Fibroblast of lung (primary cell): Measurements from ENCODE around the gene USP14. TPM values are rescaled to one million over a fixed set of nuclear protein-coding genes. Genes with fewer than 3 reads are reported as not detected.

ENCODE experiments used
- DNase-seq, 2 donors: peaks; one replicate each; pipeline versions ENCODE4 v3.0.0 to v3.0.0-alpha.2; 2010; ENCODE audit warnings: low read depth in 2 of 2
- H2AFZ ChIP-seq: 2 replicates; pipeline ENCODE4 v1.5.1; 2012; ENCODE audit warnings: low read length, control low read depth, inconsistent platforms
- H3K27ac ChIP-seq: 2 replicates; pipeline ENCODE4 v1.5.1; 2011; ENCODE audit warnings: low read length, control low read depth; ENCODE audit not compliant: insufficient read depth
- H3K27me3 ChIP-seq: 2 replicates; pipeline ENCODE4 v1.5.1; 2011; ENCODE audit warnings: mild to moderate bottlenecking, low read length; ENCODE audit not compliant: control insufficient read depth, insufficient read depth
- H3K36me3 ChIP-seq: 2 replicates; pipeline ENCODE4 v1.5.1; 2011; ENCODE audit warnings: low read length; ENCODE audit not compliant: control insufficient read depth, insufficient read depth
- H3K4me1 ChIP-seq: 2 replicates; pipeline ENCODE4 v1.5.1; 2011; ENCODE audit warnings: low read length; ENCODE audit not compliant: control insufficient read depth, insufficient read depth; ENCODE audit errors: extremely low read depth
- H3K4me2 ChIP-seq: 2 replicates; pipeline ENCODE4 v1.5.1; 2011; ENCODE audit warnings: low read length, control low read depth; ENCODE audit not compliant: insufficient read depth; ENCODE audit errors: extremely low read depth
- H3K4me3 ChIP-seq, 4 experiments: fragments of 200-600 bp in 1 of 4; sonication (generic) in 1 of 4; replicated peaks in 1 of 4; 2 replicates each; pipeline ENCODE4 v1.5.1; 2011 to 2016; ENCODE audit warnings: low read length in 4 of 4, low read depth in 3 of 4, mild to moderate bottlenecking in 3 of 4, control low read depth in 2 of 4, inconsistent platforms in 1 of 4, mixed read lengths in 1 of 4; ENCODE audit not compliant: insufficient read depth in 1 of 4; ENCODE audit errors: control extremely low read depth in 1 of 4
- H3K79me2 ChIP-seq: 2 replicates; pipeline ENCODE4 v1.5.1; 2012; ENCODE audit warnings: mild to moderate bottlenecking, low read length, inconsistent platforms; ENCODE audit not compliant: control insufficient read depth, insufficient read depth
- H3K9ac ChIP-seq: 2 replicates; pipeline ENCODE4 v1.5.1; 2011; ENCODE audit warnings: mild to moderate bottlenecking, low read length, control low read depth; ENCODE audit not compliant: insufficient read depth
- H3K9me3 ChIP-seq: 2 replicates; pipeline ENCODE4 v1.5.1; 2012; ENCODE audit warnings: low read depth, low read length; ENCODE audit not compliant: control insufficient read depth, insufficient read depth
- H4K20me1 ChIP-seq: 2 replicates; pipeline ENCODE4 v1.5.1; 2011; ENCODE audit warnings: low read length; ENCODE audit not compliant: control insufficient read depth, insufficient read depth; ENCODE audit errors: extremely low read depth
- CTCF ChIP-seq, 2 donors: IDR thresholded peaks in 1 of 2; conservative IDR thresholded peaks in 1 of 2; 1 replicate in 1 of 2; 2 replicates in 1 of 2; pipeline ENCODE4 v1.5.1; 2011 to 2012; ENCODE audit warnings: low read length in 2 of 2, control low read depth in 1 of 2, inconsistent platforms in 1 of 2, low read depth in 1 of 2, mild to moderate bottlenecking in 1 of 2
- EZH2 ChIP-seq: IDR thresholded peaks from 2 replicates; pipeline ENCODE4 v1.5.1; 2012; ENCODE audit warnings: low read length, control low read depth, mild to moderate bottlenecking; ENCODE audit errors: missing control alignments
- polyA plus RNA-seq, 2 donors: library from polyadenylated mRNA; depleted of rRNA in 1 of 2; stranded (reverse) in 1 of 2; unstranded in 1 of 2; fragments of >200 nt; gene quantifications; 2 replicates each; pipeline ENCODE4 v1.2.1, GENCODE V29; 2011 to 2012; ENCODE audit warnings: missing spikeins in 1 of 2
- total RNA-seq: library from RNA; depleted of rRNA; stranded (reverse); fragments of >200 nt; gene quantifications from 2 replicates; pipeline ENCODE4 v1.2.1, GENCODE V29; 2014

The USP14 gene
- total and polyA plus RNA-seq, 2 donors (not counting 1 experiment from before 2014, with no cell fraction given) = 21.5 to 39.5 TPM

- peak; percentile 16 to 43 for DNase-seq
- Histone ChIP-seq H3K4me1 (no peaks in the 10 kb centered on the region), H4K20me1 (no peaks in the 10 kb centered on the region), H3K79me2 (peaks cover 3% of the 10 kb centered on the region), H3K27ac (no peak overlapping the region), H3K9ac (no peak overlapping the region), H3K4me2 (no peak overlapping the region), H3K9me3 (no peaks in the 10 kb centered on the region), H3K4me3 (no peak overlapping the region), H3K27me3 (no peaks in the 10 kb centered on the region), H3K36me3 (peaks cover 6% of the 10 kb centered on the region), H2AFZ (no peak overlapping the region)
- TF ChIP-seq CTCF (conservative IDR thresholded peaks at IDR 0.05 in 1 of 2, IDR thresholded peaks at IDR 0.05 in 1 of 2; ENCODE audit: low read depth in 1 of 2, low read length in 2 of 2) = no peak
- no peak for TF ChIP-seq EZH2
These were observed 25.4 kb downstream of the USP14 start for GRCh38 chr18:183769-184168.

- H2AFZ ChIP-seq = no peak overlapping the region
- DNase-seq = no peak
- no peaks in the 10 kb centered on the region for H3K27me3 ChIP-seq
- peaks cover 11% of the 10 kb centered on the region for H3K79me2 ChIP-seq
- H3K27ac ChIP-seq = no peak overlapping the region
- TF ChIP-seq CTCF (conservative IDR thresholded peaks at IDR 0.05 in 1 of 2, IDR thresholded peaks at IDR 0.05 in 1 of 2; ENCODE audit: low read depth in 1 of 2, low read length in 2 of 2) (no peak), EZH2 (no peak)
- no peak overlapping the region for H3K9ac ChIP-seq
- no peaks in the 10 kb centered on the region for H3K36me3 ChIP-seq
- H3K4me1 ChIP-seq = no peaks in the 10 kb centered on the region
- H3K4me3 ChIP-seq = no peak overlapping the region
- H3K9me3 ChIP-seq = no peaks in the 10 kb centered on the region
- H4K20me1 ChIP-seq = no peaks in the 10 kb centered on the region
- no peak overlapping the region for H3K4me2 ChIP-seq
These were observed 30.9 kb downstream of the USP14 start for GRCh38 chr18:189254-189653.

GRCh38 chr18:191725-192124 lies 33.4 kb downstream of the USP14 start:
- Histone ChIP-seq H3K4me1 (no peaks in the 10 kb centered on the region), H2AFZ (no peak overlapping the region), H3K9ac (no peak overlapping the region), H3K27ac (no peak overlapping the region), H3K79me2 (peaks cover 10% of the 10 kb centered on the region), H3K36me3 (no peaks in the 10 kb centered on the region), H3K27me3 (no peaks in the 10 kb centered on the region), H3K4me2 (no peak overlapping the region), H4K20me1 (no peaks in the 10 kb centered on the region), H3K4me3 (no peak overlapping the region), H3K9me3 (no peaks in the 10 kb centered on the region)
- TF ChIP-seq CTCF (conservative IDR thresholded peaks at IDR 0.05 in 1 of 2, IDR thresholded peaks at IDR 0.05 in 1 of 2; ENCODE audit: low read depth in 1 of 2, low read length in 2 of 2) (no peak), EZH2 (no peak)
- DNase-seq = peak in 1 of 2 donors; percentile 4
